Measurements from ENCODE around the gene NEK7. TPM values are rescaled to one million over a fixed set of nuclear protein-coding genes. Genes with fewer than 3 reads are reported as not detected.
"Not testable (repeated sequence)": the region's sequence is repeated elsewhere in the genome, so short reads cannot be mapped to it uniquely, and the experiment has no call there.

The NEK7 gene
- polyA plus RNA-seq (ENCODE audit: insufficient read length), result 49.7 TPM
- long read RNA-seq, donor 1, full-length matches to known transcripts, result 10 of 10 reads
- long read RNA-seq, donor 1, partial matches to known transcripts, result 0 of 10 reads
- long read RNA-seq, donor 1, other reads (novel, unspliced or antisense), result 0 of 10 reads
- long read RNA-seq, donor 2, full-length matches to known transcripts, result 8 of 8 reads
- long read RNA-seq, donor 2, partial matches to known transcripts, result 0 of 8 reads
- long read RNA-seq, donor 2, other reads (novel, unspliced or antisense), result 0 of 8 reads
- long read RNA-seq, donor 3, full-length matches to known transcripts, result 9 of 9 reads
- long read RNA-seq, donor 3, partial matches to known transcripts, result 0 of 9 reads
- long read RNA-seq, donor 3, other reads (novel, unspliced or antisense), result 0 of 9 reads
- long read RNA-seq, donor 4, full-length matches to known transcripts, result 2 of 2 reads
- long read RNA-seq, donor 4, partial matches to known transcripts, result 0 of 2 reads
- long read RNA-seq, donor 4, other reads (novel, unspliced or antisense), result 0 of 2 reads
- long read RNA-seq, donor 5, full-length matches to known transcripts, result 6 of 6 reads
- long read RNA-seq, donor 5, partial matches to known transcripts, result 0 of 6 reads
- long read RNA-seq, donor 5, other reads (novel, unspliced or antisense), result 0 of 6 reads
- long read RNA-seq, donor 6, full-length matches to known transcripts, result 8 of 8 reads
- long read RNA-seq, donor 6, partial matches to known transcripts, result 0 of 8 reads
- long read RNA-seq, donor 6, other reads (novel, unspliced or antisense), result 0 of 8 reads
- long read RNA-seq, donor 7, full-length matches to known transcripts, result 12 of 12 reads
- long read RNA-seq, donor 7, partial matches to known transcripts, result 0 of 12 reads
- long read RNA-seq, donor 7, other reads (novel, unspliced or antisense), result 0 of 12 reads
- long read RNA-seq, donor 8, full-length matches to known transcripts, result 4 of 4 reads
- long read RNA-seq, donor 8, partial matches to known transcripts, result 0 of 4 reads
- long read RNA-seq, donor 8, other reads (novel, unspliced or antisense), result 0 of 4 reads

DNA sequence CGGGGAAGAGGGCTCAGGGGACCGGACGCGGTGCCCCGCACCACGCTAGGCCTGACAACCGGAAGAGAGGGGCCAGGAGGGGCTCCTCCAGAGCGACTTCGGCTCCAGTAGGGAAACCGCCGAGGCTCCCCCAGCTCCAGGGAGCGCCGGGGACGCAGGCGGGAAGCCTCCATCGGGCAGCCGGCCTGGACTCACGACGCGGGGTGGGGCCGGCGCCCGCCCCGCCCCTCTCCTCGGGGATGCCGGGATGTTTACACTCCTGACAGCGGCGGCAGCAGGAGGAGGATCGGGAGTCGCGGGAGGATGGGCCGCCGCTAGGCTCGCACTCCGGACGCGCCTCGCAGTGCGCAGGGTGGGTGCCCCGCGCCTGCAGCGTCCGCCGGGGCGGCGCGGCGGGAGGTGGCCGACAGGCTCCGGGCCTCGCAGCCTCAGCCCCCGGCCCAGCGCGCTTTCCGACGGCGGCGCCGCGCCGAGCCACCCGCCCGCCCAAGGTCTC is at the start of gene NEK7:
Gene NEK7 (plus strand): TSS at position 254 of the 496 bp plus-strand sequence. CDS start 75,583 bp downstream, outside the sequence.
- DNase-seq, result peak; percentile 86

DNA sequence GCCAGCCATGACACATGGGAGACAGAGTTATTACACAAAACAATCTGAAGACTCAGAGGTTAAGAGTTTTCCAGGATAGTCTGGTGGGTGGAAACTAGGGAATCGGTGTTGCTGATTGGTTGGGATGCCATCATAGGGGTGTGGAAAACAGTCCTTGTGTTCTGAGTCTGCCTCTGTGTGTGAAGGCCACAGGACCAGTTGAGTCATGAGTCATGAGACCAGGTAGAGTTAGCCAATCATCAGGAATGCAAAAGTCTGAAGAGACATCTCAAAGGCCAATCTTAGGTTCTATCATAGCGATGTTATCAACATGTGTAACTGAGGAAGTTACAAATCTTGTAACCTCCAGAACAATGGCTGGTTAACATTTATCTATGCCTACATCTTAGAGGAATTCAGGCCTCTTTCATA is 49.7 kb upstream of the NEK7 start:
- DNase-seq, result no peak

DNA sequence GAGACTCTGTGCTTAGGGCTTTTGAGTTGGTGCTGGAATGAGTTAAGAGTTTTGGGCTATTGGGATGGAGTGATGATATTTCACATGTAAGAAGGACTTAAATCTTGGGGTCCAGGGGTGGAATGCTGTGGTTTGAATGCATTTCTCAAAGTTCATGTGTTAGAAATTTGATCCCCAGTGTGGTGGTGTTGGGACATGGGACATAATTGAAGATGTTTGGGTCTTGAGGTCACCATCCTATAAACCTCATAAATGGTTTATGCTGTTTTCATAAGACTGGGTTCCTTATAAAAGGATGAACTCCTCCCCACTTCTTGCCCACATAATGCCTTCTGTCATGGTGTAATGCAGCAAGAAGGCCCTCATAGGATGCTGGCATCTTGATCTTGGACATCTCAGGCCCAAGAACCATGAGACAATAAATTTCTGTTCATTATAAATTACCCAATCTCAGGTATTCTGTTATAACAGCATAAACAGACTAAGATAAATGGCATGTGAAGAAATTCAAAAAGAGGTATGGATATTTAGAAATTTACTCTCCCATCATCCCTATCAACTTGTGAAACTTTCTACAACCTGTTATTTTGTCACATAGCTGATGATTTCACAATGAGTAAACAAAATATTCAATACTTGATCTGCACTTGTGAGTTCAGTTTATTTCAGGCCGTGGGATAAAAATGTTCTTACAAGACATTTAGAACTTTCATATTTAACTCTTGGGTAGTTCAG is 48.0 kb upstream of the NEK7 start:
- DNase-seq, result no peak

DNA sequence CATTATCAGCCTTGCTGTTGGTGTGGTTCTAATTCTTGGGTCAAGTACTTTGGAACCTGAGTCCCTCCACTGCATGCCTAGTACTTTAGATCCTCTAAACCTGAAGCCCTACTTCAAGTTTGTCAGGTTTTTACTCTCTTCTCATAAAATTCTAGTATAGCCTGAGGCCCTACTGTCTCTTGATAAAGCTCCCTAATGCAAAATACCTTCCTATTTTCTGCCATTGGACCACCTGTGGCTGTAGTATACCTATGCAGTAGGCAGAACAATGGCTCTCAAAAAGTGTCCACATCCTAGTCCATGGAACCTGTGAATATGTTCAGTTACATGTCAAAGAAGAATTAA is 47.5 kb upstream of the NEK7 start:
- no peak for DNase-seq

- no peak for DNase-seq
Measured at GRCh38 chr1:198113342-198113750, 43.5 kb upstream of the NEK7 start.

DNA sequence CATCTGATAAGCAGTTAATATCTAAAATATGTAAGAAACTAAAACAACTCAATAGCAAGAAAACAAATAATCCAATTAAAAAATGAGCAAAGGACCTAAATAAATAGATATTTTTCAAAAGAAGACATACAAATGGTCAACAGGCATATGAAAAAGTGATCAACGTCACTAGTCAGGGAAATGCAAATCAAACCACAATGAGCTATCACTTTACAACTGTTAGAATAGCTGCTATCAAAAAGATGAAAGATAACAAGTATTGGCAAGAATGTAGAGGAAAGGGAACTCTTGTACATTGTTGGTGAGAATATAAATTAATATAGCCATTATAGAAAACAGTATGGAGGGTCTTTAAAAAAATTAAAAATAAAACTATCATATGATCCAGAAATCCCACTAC is 40.7 kb upstream of the NEK7 start:
- no peak for DNase-seq

- no peak for DNase-seq
Measured at GRCh38 chr1:198116469-198116868, 40.3 kb upstream of the NEK7 start.

GRCh38 chr1:198117267-198117666 is 39.5 kb upstream of the NEK7 start:
- no peak for DNase-seq

- DNase-seq, result peak; percentile 22
Measured at GRCh38 chr1:198118134-198118533, 38.7 kb upstream of the NEK7 start.

GRCh38 chr1:198119906-198120305 is 36.9 kb upstream of the NEK7 start:
- no peak for DNase-seq

- DNase-seq, result no peak
Measured at GRCh38 chr1:198121056-198121826, 35.6 kb upstream of the NEK7 start.

GRCh38 chr1:198122693-198123092 is 34.1 kb upstream of the NEK7 start:
- no peak for DNase-seq

DNA sequence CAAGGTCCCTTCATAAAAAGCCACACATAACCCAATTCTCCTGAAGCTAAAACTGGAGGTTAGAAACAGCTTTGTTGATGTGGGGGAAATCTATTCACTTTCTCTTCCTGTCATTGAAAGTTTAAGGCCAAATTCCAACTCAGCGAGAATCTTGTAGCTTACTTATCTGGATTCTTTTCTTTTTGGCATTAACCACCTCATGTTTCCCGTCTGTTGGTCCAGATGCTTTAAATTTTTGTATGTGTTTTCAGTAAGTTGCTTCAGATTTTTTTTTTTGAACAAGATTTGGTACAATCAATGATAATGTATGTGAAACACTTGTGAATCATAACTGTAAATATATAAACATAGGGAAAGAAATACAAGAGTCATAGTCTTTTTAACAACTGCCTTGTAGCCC is 33.7 kb upstream of the NEK7 start:
- no peak for DNase-seq

DNA sequence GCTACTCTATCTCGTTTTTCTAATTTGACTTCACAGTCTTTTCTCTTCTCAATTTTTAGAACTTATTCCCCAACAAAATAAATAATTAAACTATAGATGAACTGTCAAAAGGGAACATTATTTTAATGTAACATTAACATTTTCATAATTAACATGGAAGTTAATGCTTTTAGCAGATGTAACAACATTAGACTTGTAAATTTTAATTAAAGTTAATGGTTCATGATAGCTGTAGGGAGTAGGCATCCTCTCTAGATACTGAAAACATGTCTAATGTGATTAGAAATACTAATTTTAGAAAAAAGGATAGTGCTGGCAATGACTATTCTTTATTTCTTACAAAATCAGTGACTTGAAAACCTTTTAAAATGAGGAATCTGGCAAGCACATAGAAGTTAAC is 32.1 kb upstream of the NEK7 start:
- DNase-seq, result no peak

DNA sequence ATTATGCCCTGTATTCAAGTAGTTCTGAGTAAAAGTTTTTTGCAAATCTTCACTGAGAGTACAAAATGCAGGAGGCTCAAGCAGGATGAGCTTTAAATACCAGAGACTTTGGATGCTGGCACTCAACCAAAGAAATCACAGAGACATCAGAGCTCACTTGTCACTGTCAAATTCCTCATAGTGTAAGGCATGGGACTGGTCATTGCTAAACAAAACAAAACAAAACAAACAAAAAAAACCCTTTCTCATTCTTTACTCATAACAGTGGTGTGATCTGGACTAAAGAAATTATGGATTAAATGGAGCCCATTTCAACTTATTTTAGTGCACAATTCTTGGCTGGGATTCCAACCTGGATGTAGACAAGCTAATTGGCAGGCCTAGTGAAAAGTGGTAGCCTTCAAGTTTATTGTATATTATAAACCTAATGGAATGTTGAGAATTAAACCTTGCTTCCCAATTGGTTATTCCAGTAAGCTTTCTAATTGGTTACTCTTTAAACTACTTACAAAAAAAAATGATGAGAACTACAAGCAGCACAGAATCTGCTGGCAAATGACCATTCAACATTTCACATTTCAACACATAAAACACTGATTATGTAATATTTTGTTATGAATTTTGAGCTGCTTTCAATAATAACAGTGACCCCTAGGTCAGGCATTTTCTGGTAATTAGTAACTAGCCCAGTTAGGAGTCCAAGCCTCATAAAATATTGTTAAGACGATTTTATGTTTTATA is 30.6 kb upstream of the NEK7 start:
- DNase-seq, result peak; percentile 4

DNA sequence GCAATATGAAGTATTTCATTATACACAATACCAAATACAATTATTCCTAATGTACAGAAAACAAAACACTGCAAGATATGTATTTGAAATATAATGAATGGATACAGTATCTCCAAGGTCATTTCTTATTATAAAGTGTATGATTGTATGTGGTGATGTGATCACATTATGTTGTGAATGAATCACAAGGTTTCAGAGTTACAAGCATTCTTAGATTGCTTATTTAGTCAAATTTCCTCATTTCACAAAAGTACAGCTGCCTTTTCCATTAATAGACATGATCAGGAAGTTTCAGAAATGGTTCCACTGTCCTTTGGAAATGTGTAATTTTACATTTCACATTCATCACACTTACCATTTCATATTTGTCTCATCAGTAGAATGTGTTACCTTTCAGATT is 28.3 kb upstream of the NEK7 start:
- no peak for DNase-seq

DNA sequence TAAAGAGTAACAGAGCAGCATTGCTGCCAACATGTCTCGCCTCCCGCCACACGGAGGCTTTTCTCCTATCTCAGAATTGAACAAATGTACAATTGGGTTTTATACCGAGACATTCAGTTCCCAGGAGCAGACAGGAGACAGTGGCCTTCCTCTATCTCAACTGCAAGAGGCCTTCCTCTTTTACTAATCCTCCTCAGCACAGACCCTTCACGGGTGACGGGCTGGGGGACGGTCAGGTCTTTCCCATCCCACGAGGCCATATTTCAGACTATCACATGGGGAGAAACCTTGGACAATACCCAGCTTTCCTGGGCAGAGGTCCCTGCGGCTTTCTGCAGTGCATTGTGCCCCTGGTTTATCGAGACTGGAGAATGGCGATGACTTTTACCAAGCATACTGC is 26.7 kb upstream of the NEK7 start:
- DNase-seq, result not testable (repeated sequence)

DNA sequence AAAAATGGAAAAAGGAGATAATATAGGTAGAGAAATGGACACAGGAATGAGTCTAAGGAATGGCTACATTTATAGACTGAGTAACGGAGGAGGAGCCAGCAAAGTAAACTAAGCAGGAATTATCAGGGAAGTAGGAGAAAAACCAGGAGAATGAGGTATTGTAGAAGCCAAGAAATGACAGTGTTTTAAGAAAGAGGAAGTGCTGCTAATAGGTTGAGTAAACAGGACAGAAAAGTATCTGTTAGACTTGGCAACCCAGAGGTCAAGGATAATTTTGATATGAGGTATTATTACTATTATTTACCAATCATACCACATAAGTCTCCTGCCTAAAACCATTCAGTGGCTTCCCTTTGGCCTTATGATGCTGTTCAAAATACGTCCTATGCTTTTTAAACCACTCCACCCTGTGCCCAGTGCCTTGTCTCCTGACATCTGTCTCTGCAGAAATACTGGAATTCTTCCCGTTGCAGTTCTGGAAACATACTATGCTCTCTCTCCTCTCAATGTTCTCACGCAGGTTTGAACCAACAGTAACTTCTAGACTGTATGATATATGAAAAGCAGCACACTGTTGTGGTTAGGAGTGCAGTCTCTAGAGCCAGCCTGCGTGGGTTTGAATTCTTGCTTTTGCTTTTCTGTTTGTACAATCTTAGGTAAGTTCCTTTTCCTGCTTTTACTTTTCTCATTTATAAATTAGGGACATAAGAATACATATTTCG is 24.6 kb upstream of the NEK7 start:
- DNase-seq, result no peak

DNA sequence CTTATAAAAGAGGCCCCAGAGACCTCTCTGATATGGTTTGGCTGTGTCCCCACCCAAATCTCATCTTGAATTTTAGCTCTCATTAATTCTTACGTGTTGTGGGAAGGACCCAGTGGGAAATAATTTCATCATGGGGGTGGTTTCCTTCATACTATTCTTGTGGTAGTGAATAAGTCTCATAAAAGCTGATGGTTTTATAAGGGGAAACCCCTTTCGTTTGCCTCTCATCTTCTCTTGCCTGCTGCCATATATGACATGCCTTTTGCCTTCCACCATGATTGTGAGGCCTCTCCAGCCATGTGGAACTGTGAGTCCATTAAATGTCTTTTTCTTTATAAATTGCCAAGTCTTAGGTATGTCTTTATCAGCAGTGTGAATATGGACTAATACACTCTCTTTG is 22.5 kb upstream of the NEK7 start:
- DNase-seq, result no peak

DNA sequence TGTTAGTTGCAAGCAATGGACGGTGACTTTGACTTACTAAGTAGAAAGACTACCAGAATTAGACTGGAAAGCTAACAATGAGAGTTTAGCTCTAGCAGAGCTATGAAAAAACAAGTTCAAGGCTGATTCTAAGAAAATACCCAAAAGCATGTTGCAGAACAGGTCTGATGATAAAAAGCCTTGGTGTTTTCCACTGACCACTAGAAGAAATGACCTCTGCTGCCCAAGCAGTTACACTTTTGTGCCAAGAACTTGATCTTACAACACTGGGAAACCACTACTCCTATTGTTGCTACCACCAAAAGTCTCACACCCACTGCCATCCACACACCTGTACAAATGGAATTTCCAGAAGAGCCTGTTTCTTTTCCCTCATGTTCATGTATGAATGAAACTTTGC is 21.4 kb upstream of the NEK7 start:
- DNase-seq, result no peak

Data from left kidney (tissue), 8 donors.